Measurements from ENCODE around the gene PIWIL4. TPM values are rescaled to one million over a fixed set of nuclear protein-coding genes. Genes with fewer than 3 reads are reported as not detected.

Gene PIWIL4
- total RNA-seq, 2 experiments from 2014 or later = 0.15 to 0.22 TPM

DNA sequence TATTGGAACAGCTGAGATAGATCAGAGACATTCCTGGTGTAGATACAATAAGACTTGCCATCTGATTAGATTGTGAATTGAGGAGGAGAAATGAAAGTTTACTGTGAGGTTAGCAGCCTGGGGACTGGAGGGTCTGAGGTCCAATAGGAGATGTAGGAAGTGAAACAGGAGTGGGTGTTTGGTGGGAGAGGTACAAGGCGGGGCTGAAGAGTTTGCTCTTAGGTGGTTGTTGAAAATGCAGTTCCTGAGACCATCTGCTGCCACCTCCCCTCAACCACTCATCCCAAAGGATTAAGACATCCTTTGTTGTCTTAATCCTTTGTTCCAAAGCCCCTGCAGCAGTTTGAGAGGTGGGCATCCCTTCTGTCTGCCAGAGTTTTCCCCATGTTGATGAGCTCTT, 14.8 kb downstream of the PIWIL4 start:
- ChIA-PET CTCF (ENCODE audit: unreplicated experiment) (no interaction called here), POLR2A (interaction anchor here (0.5 to 0.9 kb wide), 2 partner anchors 11 to 1183 kb away, joined by 3 to 4 read pairs; no protein-coding TSS in a partner anchor)
- Histone ChIP-seq H4K20me1 (ENCODE audit: insufficient read depth, low read length) (no peaks in the 10 kb centered on the region), H3K79me2 (ENCODE audit: insufficient read depth, low read depth, low read length) (no peaks in the 10 kb centered on the region), H3K4me1 (ENCODE audit: insufficient read depth, low read length, poor library complexity, severe bottlenecking) (no peaks in the 10 kb centered on the region), H2AFZ (ENCODE audit: low read length) (no peak overlapping the region), H3K9me3 (ENCODE audit: low read length) (no peaks in the 10 kb centered on the region), H3K27ac (ENCODE audit: low read depth, low read length, poor library complexity, severe bottlenecking) (no peak overlapping the region), H3K4me3 (ENCODE audit: low read depth, low read length, poor library complexity, severe bottlenecking) (no peak overlapping the region), H3K36me3 (ENCODE audit: insufficient read depth, low read length) (no peaks in the 10 kb centered on the region), H3K9me2 (ENCODE audit: insufficient read depth, low read length) (no peaks in the 10 kb centered on the region), H3K4me2 (ENCODE audit: low read length) (no peak overlapping the region)
- no peak for DNase-seq (ENCODE audit: low spot score)
- intact Hi-C loops (cut with micrococcal nuclease; ENCODE audit: unreplicated experiment) = no loop called here
- no TSS peak for BruUV-seq (replicated peaks)
- no peak for TF ChIP-seq EZH2phosphoT487 (IDR thresholded peaks at IDR 0.05; ENCODE audit: borderline replicate concordance, low read depth, low read length)
- TF ChIP-seq, protein P1, sequence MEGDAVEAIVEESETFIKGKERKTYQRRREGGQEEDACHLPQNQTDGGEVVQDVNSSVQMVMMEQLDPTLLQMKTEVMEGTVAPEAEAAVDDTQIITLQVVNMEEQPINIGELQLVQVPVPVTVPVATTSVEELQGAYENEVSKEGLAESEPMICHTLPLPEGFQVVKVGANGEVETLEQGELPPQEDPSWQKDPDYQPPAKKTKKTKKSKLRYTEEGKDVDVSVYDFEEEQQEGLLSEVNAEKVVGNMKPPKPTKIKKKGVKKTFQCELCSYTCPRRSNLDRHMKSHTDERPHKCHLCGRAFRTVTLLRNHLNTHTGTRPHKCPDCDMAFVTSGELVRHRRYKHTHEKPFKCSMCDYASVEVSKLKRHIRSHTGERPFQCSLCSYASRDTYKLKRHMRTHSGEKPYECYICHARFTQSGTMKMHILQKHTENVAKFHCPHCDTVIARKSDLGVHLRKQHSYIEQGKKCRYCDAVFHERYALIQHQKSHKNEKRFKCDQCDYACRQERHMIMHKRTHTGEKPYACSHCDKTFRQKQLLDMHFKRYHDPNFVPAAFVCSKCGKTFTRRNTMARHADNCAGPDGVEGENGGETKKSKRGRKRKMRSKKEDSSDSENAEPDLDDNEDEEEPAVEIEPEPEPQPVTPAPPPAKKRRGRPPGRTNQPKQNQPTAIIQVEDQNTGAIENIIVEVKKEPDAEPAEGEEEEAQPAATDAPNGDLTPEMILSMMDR (conservative IDR thresholded peaks at IDR 0.05; ENCODE audit: low read length) = no peak

GRCh38 chr11:94583213-94583865, 16.2 kb downstream of the PIWIL4 start:
- BruUV-seq (replicated peaks) = no TSS peak
- POLR2A ChIA-PET = interaction anchor here (0.9 kb wide), 1 partner anchor 13 kb away, joined by 3 read pairs; no protein-coding TSS in a partner anchor

More at GRCh38 chr11:94583213-94583865, 16.2 kb downstream of the PIWIL4 start:
- CTCF ChIA-PET (ENCODE audit: unreplicated experiment) = no interaction called here
- no peaks in the 10 kb centered on the region for H4K20me1 ChIP-seq (ENCODE audit: insufficient read depth, low read length)
- H3K9me3 ChIP-seq (ENCODE audit: low read length) = no peaks in the 10 kb centered on the region
- H3K79me2 ChIP-seq (ENCODE audit: insufficient read depth, low read depth, low read length) = no peaks in the 10 kb centered on the region
- intact Hi-C loops (cut with micrococcal nuclease; ENCODE audit: unreplicated experiment) = no loop called here
- H3K4me3 ChIP-seq (ENCODE audit: low read depth, low read length, poor library complexity, severe bottlenecking) = no peak overlapping the region
- no peaks in the 10 kb centered on the region for H3K9me2 ChIP-seq (ENCODE audit: insufficient read depth, low read length)
- no peaks in the 10 kb centered on the region for H3K4me1 ChIP-seq (ENCODE audit: insufficient read depth, low read length, poor library complexity, severe bottlenecking)
- DNase-seq (ENCODE audit: low spot score) = no peak
- TF ChIP-seq, protein P1 (conservative IDR thresholded peaks at IDR 0.05; ENCODE audit: low read length) = no peak
- TF ChIP-seq EZH2phosphoT487 (IDR thresholded peaks at IDR 0.05; ENCODE audit: borderline replicate concordance, low read depth, low read length) = no peak
- no peak overlapping the region for H3K4me2 ChIP-seq (ENCODE audit: low read length)
- no peak overlapping the region for H3K27ac ChIP-seq (ENCODE audit: low read depth, low read length, poor library complexity, severe bottlenecking)
- no peak overlapping the region for H2AFZ ChIP-seq (ENCODE audit: low read length)
- H3K36me3 ChIP-seq (ENCODE audit: insufficient read depth, low read length) = no peaks in the 10 kb centered on the region
